Measurements from ENCODE around the gene TMCC1.

Gene TMCC1

DNA sequence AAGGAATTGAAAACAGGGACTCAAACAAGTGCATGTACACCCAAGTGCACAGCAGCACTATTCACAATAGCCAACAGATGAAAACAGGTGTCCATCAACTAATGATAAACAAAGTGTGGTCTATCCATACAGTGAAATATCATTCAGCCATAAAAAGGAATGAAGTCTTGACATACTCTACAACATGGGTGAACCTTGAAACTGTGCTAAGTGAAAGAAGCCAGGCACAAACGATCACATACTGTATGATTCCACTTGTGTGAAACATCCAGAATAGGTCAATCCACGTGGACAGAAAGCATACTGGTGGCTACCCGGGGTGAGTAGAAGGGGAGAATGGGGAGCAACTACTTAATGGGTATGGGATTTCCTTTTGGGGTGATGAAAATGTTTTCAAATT is 257.4 kb downstream of the TMCC1 start:
- no peak for DNase-seq

DNA sequence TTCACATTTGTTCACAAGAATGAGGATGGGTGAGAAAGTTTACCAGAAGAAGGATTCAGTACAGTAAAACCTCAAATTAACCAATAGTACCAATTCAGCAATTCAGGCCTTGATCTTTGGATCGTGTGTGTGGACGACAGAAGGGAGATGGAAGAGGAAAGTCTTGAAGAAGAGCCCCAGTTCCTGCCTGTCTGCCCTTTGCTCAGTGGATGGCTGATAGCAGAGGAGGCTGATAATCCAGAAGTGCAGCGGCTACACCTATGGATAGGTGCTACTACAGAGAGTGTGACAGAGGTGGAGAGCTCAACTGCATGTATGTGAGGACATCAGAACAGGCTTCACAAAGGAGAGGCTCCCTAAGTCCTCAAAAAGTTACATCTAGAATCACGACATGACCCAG is 257.9 kb downstream of the TMCC1 start:
- no peak for DNase-seq

DNA sequence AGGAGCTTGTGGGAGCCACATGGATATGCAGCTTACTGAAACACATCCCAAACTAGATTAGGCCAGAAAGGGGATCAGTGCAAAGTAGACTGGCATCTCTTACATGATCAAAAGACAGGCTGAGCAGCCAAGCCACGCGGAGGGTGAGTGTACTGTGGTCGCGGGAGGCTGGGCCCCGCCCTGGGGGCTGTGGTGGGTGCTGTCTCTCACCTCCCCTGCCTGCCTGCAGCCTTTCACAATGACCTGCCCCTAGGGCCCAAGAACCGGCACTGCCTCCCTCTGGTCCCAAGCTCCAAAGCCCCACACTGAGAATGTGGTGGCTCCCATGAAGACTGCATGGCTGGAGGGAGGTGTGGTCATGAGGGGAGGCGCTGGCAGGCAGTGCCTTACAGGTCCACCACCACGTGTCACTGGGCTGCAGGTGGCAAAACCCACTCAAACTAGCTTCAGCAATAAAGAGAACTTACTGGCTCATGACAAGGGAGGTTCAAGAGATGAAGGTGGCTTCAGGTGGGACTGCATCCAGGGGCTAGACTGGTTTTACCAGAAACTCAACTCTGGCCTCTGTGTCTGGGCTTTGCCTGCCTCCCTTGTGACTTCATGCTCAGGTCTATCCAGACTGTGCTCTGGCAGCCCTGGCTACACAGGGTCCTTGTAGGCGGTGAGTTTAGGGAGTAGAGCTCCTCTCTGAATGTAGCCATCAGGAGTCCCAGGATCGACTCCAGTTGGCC is 259.6 kb downstream of the TMCC1 start:
- DNase-seq = no peak

DNA sequence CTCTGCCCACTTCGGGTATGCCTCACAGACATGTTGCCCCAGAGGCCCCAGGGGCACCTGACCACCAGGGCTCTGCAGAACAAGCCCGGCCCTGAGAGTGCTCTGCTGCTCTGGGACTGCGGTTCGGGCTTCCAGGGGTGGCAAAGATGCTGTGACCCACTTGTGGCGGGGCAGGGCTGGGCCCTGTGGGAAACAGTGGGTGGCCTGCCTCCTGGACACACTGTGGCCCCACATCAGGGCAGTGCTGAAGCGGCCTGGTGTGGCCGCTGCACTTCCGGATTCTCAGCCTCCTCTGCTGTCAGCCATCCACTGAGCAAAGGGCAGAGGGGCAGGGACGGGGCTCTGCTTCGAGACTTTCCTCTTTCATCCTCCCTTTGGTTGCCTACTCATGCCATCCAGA is 260.5 kb downstream of the TMCC1 start:
- DNase-seq = no peak

DNA sequence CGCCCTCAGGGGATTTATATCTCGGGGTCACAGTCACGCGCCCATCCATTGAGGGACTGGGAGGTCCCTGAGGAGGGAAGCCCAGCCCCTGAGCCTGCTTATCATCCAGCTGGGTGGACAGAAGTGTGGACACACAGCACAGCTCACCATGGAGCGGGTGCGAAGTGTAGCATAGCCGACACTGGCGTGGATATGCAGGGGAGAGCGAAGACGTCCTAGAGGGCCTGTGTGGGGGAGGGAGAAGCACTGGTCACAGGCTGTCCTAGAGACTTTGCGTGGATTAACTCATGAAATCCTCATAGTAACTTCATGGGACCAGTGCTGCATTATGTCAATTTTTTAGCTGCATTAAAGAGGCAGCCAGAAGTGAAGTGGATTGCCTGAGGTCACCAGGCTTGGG is 261.0 kb downstream of the TMCC1 start:
- DNase-seq = no peak

DNA sequence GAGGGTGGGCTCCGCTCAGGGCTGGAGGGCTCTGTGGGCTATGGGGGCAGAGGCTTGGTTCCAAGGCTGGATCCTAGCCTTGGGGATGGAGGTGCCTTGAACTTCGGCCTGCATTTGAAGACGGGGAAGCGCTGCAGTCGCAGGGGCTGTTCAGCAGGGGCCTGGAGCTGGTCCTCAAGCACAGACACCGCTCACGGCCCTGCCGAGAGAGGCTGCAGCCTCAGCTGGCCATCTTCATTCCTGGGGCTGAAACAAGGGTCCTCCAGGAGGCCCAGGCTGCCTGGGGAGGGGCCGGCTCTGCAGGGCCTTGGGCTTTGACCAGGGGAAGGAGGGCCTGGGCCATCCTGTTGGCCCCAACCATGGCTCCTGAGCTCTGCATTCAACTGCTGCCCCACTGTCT is 261.5 kb downstream of the TMCC1 start:
- DNase-seq = no peak

DNA sequence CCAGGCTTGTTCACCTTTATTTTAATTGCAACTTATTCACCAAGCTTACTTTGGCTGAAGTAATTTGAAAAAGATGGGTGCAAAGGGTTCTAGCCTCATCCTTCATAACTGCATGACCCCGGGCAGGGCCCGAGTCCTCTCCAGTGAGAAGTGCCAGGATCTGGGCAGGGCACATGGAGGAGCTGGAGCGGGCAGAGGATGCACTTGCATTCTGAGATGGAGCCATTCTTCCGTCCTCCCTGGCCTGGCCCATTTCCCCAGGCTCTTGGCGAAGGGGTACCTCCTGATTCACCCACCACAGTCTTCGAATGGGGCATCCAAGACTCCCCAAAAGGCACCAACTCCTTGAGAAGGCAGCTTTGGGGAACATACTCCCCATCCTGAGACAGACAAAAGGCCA is 264.5 kb downstream of the TMCC1 start:
- DNase-seq = no peak

DNA sequence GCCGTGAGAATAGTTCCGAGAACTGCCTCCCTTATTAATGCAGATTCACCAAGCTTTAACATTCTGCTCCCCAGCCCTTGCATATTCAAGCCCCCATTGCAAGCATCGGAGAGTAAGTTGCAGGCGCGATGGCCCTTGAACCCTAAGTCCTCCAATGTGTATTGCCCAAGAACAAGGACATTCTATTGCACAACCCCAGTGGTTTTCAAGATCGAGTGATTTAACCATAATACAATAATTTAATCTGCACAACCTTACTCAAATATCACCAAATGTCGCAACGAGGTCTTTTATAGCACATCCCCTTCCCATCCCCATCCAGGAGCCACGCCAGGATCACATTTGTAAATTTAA is 265.4 kb downstream of the TMCC1 start:
- no peak for DNase-seq

DNA sequence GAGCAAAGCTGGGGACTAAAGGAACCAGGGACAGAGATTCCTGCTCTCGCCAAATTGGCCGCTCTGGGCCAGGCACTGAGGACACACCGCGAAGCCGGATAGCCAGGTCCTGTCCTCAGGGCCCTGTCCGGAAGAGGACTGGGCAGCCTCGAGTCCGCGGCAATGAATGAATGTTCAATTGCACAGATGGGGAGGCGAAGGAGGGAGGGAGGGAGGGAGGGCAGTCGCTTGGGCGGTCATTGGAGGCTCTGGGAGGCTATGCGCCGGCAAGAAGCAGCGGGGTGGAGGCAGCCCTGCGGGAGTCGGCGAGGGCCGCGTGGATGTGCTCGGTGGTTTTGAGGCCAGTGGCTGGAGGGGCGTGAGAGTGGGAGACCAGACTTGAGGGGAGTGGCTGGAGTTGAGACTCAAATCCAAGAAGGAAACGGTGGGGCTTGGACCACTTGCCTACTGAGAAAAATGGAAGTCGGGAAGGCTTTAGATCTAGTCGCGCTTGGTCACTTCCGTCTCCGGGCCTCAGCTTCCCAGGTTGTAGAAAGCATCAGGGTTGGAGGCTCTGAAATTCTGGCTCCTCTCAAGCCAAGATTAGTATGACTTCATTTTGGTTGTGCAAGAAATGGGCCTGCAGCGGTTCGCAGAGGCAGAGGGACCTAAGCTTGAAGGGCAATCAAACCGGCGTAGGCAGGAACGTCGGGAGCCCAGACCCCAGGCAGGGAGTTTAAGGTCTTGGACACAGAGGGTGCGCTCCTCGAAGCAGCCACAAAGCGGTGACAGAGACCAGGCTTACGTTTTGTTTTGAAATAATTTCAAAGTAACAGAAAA is 266.0 kb downstream of the TMCC1 start:
- peak; percentile 69 for DNase-seq

DNA sequence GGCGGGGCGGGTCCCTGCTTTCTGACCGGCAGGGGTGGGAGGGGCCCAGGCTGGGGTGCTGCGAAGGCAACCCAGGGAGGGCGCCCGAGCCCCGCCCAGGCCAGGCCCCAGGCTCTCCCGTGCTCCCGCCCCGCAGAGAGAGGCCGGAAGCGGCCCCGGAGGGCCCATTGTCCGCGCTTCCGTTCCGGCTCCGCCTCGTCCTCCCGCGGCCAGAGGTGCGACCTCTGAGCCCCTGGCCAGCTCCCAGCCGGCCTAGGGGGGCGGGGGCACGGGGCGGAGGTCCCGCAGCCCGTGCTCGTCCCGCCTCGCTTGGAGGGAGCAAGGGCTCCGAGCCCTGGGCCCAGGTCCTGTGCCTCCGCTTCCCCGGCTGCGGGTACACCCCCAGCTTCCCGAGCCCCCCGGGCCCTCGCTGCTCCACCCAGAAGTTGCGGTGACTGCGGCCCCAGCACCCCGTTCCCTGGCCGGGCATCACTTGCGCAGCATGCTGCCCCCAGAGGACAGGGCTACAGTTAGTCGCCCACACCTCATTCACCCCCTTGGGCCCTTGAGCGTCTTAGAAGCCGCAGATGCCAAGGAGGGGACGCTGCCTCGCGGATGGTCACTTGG is 266.7 kb downstream of the TMCC1 start:
- DNase-seq = peak; percentile 73

DNA sequence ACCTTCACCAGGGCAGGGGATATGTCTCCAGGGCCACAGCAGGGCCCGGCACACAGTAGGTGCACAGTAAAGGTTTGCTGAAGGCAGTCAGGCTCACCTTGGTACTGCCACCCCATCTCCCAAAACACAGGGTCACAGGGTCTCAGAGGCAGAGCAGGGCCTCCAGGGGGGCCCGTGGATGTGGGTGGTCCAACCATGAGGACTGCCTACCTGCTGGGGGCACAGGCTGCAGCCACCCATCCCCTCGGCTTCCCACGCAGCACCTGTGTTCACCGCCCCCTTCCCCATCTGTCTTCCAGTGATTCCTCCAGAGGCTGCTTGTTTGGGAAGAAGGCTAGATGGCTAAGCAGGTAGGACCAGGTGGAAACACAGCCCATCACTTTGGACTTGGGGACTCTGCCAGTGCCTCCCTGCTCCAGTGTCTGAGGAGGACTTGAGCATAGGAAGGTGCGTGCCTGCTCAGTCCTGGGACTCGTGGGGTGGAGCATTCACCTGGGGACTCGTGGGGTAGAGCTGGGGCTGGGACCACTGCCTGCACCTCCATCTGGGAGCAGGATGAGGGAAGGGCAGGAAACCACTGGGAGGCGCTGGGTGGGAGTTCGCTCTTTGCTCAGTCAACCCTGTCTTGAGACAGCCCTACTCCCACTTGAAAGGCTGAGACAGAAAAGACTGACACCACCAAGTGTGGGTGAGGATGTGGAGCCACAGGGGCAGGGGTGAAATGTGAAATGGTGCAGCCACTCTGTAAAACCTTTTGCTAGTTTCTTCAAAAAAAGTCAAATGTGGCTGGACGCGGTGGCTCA is 268.2 kb downstream of the TMCC1 start:
- no peak for DNase-seq

DNA sequence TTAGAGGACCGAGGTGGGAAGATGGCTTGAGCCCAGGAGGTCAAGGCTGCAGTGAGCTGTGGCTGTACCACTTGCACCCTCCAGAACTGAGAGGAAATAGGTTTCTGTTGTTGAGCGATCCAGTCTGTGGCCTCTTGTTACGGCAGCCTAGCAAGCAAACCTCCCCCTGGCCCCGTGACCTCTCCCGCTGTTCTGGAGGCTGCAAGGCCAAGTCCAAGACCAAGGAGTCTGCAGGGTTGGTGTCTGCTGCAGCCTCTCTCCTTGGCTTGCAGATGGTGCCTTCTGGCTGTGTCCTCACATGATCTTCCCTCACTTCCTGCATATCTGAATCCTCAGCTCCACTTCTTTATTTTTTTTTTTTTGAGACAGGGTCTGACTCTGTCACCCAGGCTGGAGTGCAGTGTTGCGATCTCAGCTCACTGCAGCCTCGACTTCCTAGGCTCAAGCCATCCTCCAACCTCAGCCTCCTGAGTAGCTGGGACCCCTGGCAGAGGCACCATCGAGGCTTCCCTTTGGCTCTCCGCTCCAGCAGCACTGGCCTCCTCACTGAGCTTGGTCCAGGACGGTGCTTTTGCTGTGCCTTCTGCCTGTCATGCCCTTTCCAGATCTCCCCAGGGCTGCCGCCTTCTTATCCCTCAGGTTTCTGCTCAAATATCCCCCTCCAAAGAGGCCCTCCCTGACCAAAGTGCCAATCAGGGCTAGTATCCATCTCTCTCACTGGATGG is 269.0 kb downstream of the TMCC1 start:
- no peak for DNase-seq

DNA sequence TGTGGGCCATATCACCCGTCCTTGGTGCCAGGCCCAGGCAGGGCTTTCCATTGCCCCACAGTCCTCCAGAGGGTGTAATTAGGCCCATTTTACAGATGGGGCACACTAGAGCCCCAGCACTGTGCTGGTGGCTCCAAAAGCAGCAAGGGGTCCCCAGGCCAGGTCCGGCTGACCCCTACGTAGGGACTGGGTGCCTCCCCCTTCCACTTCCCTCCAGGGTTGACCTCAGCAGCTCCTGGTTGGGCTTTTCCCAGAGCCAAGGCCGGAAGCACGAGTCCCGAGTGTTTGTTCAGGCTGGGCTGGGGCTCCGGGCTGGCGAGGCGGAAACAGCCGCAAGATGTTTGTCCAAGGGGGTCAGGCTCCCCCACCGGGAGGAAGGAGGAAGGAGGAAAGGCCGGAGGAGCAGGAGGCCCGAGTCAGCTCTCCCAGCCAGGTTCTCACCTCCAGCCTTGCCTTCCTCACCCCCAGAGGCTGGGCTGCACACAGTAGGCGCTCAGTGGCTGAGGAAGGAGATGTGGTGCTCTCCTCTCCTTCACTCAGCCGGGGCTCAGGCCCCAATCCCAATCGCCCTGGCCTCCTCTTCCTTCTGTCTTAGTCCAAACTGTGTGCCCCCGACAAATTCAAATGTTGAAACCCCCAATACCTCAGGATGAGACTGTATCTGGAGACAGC is 269.9 kb downstream of the TMCC1 start:
- DNase-seq = no peak

DNA sequence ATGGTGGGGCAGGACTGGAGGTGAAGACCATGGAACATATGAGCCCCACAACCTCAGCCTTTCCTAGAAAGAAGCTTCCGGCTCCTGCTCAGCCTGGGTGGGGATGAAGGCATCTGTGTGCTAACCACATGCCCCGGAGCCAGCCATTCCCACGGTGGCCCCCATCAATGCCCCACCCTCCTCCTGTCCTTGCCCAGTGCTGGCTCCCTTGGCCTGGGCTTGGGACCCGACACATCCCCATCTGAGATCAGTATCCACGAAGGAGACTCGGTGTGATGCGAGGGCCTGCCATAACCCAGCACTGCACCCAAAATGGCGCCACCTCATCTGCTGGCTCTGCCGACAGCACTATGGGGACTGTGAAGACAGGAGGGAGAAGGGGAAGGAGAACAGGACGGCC is 270.6 kb downstream of the TMCC1 start:
- DNase-seq = no peak

DNA sequence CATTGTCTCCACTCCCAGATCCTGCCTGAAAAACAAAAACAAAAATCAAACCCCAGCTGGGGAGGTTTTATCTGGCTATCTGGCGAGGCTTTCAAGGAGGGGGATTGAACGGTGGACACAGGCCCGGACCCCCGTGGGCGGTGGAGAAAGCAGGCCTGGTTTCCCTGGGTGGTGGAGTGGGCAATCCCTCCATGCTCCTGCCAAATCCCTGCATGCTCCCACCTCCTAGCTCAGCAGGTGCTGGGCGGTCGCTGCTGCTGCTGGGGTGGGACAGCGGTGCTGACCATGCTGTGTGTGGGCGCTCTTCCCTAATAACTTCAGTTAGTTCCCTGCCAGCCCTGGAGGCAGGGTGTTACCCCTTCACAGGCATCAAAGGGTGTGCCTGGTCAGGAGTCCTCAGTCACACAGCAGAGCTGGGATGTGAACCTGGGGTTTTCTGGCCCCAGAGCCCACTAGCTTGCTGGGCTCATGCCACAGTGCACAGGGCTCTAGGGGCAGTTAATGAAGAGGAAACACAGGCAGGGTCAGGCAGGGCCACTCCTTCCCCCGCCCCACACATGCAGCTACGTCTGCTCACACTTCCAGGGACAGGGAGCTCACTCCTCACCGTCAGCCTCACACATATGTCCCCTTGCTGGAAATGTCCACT is 271.2 kb downstream of the TMCC1 start:
- no peak for DNase-seq

DNA sequence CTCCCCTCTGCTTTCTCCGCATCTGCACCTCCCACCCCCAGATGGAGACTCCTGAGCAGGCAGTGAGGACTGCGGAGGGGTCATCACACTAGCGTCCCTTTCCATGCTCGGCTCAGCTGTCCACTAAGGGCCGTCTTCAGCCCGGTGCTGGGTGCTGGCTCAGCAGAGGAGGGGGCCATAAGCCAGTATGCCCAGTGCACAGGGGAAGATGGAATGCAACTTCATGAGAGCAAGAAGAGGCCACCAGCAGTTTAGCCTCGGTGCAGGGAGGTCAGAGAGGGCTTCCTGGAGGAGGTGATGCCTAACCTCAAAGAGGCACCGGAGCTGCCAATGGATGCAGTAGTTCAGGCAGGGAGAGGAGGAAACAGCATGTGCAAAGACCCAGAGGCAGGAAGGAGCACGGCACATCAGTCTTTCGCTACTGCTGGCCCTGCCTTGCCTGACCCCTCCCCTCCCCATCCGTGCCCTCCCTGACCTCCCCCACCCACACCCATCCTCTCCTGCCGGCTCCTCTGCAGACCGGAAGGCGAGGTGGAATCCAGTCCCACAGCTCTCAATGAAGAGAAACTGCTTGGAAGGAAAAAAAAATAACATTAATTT is 271.8 kb downstream of the TMCC1 start:
- DNase-seq = no peak

DNA sequence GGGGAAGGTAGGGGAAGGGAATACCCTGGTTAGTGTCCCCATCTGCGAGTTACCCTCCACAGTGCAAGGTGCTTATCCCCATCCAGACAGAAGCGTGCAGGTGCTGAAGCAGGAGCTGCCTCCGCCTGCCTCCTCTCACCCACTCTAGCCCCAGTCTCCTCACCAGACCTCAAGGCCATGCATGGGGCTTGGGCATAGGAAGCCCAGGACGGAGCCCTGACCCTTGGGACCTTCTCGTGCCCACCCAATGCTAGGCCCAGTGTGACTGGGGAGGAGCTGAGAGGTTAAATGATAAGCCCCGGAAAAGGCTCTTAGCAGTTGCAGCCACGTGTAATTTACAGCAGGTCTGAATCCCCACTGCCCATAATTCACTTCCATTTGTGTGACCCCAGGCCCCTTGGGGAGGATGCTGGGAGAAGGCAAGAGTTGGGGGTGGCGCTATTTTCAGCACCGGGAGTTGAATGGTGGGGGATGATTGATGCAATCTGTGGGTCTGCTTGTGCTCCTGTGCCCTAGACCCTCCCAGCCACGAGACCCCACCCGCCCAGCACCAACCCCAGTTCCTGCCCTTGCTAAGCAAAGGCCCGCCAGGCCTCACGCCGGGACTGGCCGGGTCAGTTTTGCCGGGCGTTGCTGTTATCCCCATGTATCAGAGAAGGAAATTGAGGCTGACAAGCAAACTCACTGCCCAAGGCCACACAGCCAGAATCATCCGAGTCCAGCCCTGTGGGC is 272.5 kb downstream of the TMCC1 start:
- DNase-seq = no peak

DNA sequence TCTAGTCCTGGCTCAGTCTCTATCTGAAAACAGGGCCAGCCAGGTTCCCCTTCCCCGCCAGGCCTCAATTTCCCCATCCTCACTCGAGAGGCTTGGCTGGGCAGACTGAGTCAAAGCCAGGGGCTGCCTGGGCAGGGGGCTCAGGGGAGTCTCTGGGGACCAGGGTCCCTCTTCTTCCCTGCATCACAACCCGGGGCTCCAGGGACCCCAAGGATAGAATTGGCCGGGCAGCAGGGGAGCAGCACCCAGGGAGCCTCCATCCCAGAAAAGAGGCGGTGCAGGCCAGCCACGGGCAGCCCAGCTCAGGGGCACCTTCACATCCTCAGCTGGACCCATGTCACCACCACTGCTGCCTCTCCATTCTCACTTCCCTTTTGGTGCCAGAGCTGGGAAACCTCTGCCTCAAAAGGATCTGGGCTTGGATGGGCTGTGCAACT is 273.8 kb downstream of the TMCC1 start:
- DNase-seq = no peak

DNA sequence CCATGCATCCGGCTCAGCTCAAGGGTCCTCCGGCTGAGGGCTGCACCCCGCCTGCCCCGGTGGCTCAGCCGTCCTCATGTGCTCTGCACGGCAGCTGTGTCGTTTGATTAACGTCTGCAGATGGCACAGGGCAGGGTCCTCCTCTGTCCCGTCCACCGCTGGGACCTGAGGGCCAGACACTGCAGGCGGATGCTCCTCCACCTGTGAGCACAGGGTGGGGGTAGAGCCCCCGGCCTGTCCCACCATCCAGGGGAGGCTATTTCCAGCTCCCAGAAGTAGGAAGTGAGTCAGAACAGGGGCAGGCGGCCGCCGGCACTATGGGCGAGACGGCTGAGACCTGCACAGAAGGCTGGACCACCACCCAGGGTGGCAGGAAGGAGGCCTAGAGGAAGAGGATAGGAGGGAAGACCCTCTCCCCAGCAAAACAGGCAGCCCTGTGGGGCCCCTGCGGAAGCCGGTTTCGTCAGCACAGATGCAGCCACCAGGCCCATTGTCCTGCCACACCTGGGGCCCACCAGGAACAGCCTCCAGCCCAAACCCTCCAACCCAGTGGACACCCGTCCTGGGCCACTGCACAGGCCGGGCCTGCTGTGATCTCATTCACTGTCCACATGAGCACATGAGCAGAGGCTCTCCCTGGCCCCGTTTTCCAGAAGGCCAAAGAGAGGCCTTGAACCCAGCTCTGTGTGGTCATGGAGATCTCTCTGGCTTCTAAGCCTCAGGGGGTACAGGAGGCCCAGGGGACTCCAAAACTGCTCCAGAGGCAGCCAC is 274.4 kb downstream of the TMCC1 start:
- DNase-seq = no peak

Measured in activated naive CD4-positive, alpha-beta T cell treated with Interleukin-2 at 50 U/mL for 16 hours (primary cell).